OCI-LY7 (cell line): ENCODE data around the gene UBE2J2.

Experiments
- EZH2phosphoT487 ChIP-seq: fragments of 200-600 bp; sonication (generic); IDR thresholded peaks from 2 replicates; pipeline ENCODE4 v1.6.1; 2018; ENCODE audit warnings: low read depth, borderline replicate concordance, mild to moderate bottlenecking, mixed run types, antibody characterized with exemption, low read length, moderate library complexity, mixed read lengths
- TF ChIP-seq, protein P1 (sequence below): fragments of 200-600 bp; sonication (generic); conservative IDR thresholded peaks from 2 replicates; pipeline ENCODE4 v1.5.1; 2014; ENCODE audit warnings: mild to moderate bottlenecking, antibody characterized with exemption, low read length, moderate library complexity, mixed read lengths

DNA sequence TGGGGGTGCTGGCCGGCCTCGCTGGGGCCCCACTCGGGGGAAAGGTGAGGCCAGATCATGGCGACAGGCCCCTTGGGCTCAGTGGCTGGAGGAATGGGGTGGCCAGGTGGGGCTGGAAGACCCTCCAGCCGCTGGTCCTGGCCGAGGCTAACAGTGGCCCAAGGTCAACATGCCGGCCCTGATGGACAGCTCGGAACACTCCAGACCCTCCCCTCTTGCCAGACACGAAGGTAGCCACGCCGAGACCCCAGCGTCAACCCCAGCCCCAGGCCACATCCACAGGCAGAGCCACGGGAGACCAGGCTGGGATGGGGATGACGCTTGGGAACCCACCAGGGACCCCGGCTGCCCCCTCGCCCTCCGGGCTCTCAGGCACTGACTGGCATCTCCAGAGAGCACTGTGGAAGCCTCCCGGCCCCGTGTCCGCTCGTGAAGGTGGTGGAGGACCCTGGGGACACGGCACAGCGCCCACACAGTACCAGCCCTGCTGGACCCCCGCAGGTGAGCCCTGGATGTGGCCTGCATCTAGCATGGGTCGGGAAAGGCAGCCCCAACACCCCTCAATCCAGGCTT lies 26.2 kb downstream of the UBE2J2 start:
- TF ChIP-seq, protein P1, sequence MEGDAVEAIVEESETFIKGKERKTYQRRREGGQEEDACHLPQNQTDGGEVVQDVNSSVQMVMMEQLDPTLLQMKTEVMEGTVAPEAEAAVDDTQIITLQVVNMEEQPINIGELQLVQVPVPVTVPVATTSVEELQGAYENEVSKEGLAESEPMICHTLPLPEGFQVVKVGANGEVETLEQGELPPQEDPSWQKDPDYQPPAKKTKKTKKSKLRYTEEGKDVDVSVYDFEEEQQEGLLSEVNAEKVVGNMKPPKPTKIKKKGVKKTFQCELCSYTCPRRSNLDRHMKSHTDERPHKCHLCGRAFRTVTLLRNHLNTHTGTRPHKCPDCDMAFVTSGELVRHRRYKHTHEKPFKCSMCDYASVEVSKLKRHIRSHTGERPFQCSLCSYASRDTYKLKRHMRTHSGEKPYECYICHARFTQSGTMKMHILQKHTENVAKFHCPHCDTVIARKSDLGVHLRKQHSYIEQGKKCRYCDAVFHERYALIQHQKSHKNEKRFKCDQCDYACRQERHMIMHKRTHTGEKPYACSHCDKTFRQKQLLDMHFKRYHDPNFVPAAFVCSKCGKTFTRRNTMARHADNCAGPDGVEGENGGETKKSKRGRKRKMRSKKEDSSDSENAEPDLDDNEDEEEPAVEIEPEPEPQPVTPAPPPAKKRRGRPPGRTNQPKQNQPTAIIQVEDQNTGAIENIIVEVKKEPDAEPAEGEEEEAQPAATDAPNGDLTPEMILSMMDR = no peak
- no peak for TF ChIP-seq EZH2phosphoT487
